Mucosa of gallbladder (tissue), 1 donor: ENCODE measurements around the gene SCYL1. TPM values are rescaled to one million over a fixed set of nuclear protein-coding genes. Genes with fewer than 3 reads are reported as not detected.

Source experiments
- DNase-seq: peaks from one replicate; pipeline ENCODE4 v3.0.0-alpha.2; 2020; ENCODE audit warnings: low spot score
- total RNA-seq: library from RNA; stranded (reverse); gene quantifications from one replicate; pipeline ENCODE4 v1.2.1, GENCODE V29; 2021
- donor health status: DM: no; HTN: no; CAD: no.

Gene SCYL1
- total RNA-seq, 1 donor from 2014 or later, result 90.1 TPM

- DNase-seq, result peak; percentile 82
Measured at GRCh38 chr11:65493367-65494176, 31.3 kb upstream of the SCYL1 start.

GRCh38 chr11:65496304-65497140, 28.4 kb upstream of the SCYL1 start:
- DNase-seq, result no peak

GRCh38 chr11:65497141-65498041, 27.5 kb upstream of the SCYL1 start:
- DNase-seq, result peak; percentile 98

- DNase-seq, result no peak
Measured at GRCh38 chr11:65498042-65498726, 26.7 kb upstream of the SCYL1 start.

GRCh38 chr11:65498727-65498976, 26.2 kb upstream of the SCYL1 start:
- DNase-seq, result no peak

GRCh38 chr11:65498977-65499712, 25.7 kb upstream of the SCYL1 start, which contains the start of gene MALAT1:
TSS of gene MALAT1 (plus strand) at chr11:65499045.
- DNase-seq, result peak; percentile 95

- DNase-seq, result no peak
Measured at GRCh38 chr11:65499713-65500386, 25.0 kb upstream of the SCYL1 start.

GRCh38 chr11:65500387-65501185, 24.3 kb upstream of the SCYL1 start:
- DNase-seq, result no peak

GRCh38 chr11:65501186-65501471, 23.8 kb upstream of the SCYL1 start:
- DNase-seq, result no peak

- no peak for DNase-seq
Measured at GRCh38 chr11:65501472-65502273, 23.2 kb upstream of the SCYL1 start.

- no peak for DNase-seq
Measured at GRCh38 chr11:65502274-65502554, 22.7 kb upstream of the SCYL1 start.

GRCh38 chr11:65502555-65503367, 22.1 kb upstream of the SCYL1 start:
- no peak for DNase-seq

- no peak for DNase-seq
Measured at GRCh38 chr11:65503368-65503948, 21.4 kb upstream of the SCYL1 start.

- no peak for DNase-seq
Measured at GRCh38 chr11:65503949-65504673, 20.8 kb upstream of the SCYL1 start.

- no peak for DNase-seq
Measured at GRCh38 chr11:65504674-65505465, 20.0 kb upstream of the SCYL1 start.
